HK-2 (cell line): ENCODE results near the gene TMEM163.
A peak's percentile ranks its signal among the peaks of the same experiment; 100 is the strongest.
"Not testable (repeated sequence)": the region's sequence is repeated elsewhere in the genome, so short reads cannot be mapped to it uniquely, and the experiment has no call there.

ENCODE experiments used
- DNase-seq: peaks from one replicate; pipeline ENCODE4 v3.0.0-alpha.2; 2018; ENCODE audit not compliant: unreplicated experiment

TMEM163 gene

DNA sequence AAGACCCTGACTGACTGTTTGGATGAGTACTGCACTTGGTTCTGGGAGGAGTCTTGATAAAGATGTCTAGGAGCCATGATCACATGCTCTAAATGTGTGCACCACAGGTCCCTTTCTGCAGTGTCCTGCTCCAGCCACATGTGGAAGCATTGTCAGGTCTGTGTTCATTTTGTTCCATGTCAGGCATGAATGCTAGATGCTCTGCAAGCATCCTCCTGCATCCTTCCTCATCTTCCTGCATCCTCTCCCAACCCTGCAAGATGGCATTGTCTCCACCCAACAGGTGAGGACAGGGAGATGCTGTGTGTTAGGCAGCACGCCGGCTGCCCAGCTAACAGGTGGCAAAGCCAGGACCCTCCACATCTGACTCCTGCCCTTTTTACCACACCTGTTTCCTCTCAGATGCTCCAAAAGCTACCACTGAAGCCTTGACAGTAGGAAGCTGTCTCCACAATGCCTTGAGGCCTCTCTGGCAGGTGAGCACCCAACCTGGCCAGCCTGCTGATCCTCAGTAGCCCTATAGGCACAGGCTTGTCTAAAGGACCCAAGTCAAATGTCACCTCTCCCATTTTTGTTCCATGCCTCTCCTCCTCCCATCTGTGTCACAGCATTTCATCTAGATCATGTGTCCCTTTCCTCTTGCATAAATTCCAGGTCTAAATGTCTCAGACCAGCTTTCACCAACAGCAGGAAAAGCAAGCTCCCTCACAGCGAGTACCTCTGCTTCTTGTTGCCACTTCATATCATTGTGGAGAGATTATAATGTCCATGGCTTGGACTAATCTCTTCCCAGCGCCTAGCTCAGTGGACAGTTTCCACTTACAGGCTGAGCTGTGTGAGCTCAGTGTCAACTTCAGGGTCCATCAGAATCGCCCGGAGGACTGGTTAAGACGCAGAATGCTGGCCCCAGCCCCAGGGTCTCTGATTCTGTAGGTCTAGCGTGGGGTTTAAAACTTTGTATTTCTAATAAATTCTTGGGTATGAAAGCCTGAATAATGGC lies 55.0 kb downstream of the TMEM163 start:
- DNase-seq: no peak

DNA sequence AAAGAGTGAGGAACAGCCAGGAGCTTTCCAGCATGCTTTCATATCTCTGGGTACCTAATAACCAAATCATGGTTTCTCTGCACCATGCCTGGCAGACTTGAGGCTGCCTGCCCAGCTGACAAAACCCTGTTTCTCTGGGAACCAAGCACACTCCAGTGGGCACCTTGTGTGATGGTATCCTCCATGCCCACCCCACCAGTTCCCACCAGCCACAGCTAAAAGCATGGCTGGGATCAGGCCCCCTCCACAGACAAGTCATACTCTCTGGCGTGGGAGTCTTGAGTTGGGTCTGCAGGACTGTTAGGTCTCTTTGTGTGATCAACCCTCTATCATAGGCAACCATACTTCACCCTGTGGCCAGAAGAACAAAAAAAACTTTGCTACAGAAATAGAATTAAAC lies 56.0 kb downstream of the TMEM163 start:
- no peak for DNase-seq

DNA sequence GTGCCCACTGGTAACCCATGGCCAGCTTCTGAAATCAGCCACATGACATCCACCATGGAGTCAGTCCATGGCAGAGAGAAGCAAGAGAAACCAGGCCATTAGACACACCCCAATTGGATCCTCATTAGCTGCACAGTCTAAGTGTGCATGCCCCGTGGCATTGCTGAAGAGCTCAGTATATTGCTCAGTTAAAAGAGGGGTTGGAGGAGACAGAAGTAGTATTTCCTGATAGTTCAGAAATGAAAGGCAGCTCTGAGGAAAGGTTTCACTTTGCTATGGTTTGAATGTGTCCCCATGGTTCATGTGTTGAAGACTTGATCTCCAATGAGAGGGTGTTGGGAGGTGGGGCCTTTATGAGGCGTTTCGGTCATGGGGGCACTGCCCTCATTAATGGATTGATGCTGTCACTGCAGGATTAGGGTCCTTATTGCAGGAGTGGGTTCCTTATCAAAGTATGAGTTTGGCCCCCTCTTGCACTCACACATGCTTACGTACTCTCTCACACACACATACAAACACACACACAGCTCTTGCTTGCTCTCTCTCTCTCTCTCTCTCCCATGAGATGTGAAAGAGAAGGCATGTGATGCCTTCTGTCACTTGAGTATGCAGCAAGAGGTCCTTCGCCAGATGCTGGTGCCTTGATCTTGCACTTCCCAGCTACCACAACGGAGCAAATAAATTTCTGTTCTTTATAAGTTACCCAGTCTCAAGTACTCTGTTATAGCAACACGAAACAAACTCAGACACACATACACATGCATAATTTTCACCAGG lies 58.0 kb downstream of the TMEM163 start:
- DNase-seq: no peak

DNA sequence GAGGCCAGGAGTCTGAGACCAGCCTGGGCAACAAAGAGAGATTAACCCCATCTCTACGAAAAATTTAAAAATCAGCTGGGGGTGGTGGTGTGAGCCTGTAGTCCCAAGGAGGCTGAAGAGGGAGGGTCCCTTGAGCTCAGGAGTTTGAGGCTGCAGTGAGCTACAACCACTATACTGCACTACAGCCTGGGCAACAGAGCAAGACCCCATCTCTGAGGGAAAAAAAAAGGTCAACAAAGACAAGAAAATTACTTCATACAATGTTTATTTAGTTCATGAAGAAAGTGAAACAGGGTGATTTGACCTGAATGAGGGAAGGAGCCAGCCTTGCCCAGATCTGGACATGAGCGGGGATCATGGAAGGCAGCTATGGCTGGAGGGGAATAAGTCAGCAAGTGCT lies 59.1 kb downstream of the TMEM163 start:
- DNase-seq: no peak

DNA sequence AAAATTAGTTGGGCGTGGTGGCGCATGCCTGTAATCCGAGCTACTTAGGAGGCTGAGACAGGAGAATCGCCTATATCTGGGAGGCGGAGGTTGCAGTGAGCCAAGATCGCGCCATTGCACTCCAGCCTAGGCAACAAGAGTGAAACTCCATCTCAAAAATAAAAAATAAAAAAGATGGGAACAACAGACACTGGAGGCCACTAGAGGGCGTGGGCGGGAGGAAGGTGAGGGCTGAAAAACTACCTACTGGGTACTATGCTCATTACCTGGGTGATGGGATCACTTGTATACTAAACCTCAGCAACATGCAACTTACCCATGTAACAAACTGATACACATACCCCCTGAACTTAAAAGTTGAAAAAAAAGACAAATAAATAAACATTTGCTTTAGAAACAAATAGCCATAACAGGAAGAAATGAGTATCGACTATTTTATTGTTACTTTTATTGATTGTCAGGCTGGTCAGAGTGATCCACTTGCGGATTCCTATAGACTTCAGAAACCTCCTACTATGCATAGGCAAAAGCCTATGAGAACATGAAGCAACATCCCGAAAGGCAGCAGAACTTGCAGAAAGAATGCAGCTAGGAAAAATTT lies 61.0 kb downstream of the TMEM163 start:
- DNase-seq: peak; percentile 14

DNA sequence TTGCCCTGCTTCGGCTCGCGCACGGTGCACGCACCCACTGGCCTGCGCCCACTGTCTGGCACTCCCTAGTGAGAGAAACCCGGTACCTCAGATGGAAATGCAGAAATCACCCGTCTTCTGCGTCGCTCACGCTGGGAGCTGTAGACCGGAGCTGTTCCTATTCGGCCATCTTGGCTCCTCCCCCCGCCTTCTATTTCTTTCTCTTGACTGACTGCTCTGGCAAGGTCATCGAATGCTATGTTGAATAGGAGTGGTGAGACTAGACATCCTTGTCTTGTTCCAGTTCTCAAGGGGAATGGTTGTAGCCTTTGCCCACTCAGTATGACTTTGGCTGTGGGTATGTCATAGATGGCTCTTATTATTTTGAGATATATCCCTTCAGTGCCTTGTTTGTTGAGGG lies 62.4 kb downstream of the TMEM163 start:
- not testable (repeated sequence) for DNase-seq

DNA sequence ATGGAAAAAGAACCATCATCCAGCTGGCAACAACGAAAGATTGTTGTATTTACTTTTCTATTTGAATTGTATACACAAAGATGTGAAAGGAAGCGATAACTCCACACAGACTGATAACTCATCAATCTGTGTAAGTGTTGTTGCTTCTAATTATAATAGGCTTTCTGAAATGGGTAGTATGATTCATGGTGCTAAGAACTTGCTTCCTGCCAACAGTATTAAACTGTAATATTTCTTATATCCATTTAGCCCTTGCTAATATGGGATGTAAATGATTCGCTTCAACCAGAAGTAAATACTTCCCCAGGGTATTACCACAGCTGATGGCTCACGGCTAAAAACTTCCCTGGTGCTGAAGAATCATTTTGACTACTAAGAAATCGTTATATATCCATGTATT lies 70.2 kb downstream of the TMEM163 start:
- no peak for DNase-seq

DNA sequence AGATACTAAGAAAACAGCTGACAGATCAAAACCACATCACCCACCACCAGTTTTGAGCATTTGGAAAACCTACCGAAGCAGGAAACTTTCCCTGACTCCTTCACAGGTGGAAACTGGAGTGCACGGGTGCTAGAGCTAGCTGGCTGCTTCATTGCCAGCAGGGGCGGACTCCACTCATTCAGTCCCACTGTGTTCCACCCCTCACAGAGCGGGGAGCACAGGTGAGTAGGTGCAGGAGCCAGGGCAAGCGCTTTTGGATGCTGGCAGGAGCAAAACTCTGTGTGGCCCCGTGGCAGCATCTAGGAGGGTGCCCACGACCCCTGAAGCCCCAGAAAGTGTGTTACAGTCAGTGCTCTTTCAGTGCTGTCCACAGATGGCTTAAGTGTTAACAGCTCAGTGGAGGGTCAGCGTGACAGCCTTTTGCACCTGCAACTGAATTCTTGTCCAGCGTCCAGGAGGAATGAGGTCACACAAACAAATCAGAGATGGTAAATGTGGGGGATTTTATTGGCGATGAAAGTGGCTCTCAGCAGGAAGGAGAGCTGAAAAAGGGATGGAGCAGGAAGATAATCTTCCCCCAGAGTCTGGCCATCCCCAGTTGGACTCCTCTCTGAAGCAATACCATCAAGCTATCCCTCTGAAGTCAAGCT lies 71.1 kb downstream of the TMEM163 start:
- no peak for DNase-seq

DNA sequence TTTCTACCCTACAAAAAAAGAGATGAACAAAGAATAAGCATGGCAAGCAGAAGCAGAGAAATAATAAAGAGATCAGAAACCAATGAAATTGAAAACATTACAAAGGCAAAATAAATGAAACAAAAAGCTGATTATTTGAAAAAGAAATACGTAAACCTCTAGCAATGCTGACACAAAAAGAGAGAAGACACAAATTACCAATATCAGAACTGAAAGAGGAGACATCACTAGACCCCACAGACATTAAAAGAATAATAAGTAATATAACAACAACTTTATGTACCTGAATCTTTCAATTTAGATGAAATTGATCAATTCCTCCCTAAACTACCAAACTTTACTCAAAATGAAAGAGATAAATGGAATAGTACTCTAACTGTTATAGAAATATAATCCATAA lies 75.9 kb downstream of the TMEM163 start:
- DNase-seq: no peak

DNA sequence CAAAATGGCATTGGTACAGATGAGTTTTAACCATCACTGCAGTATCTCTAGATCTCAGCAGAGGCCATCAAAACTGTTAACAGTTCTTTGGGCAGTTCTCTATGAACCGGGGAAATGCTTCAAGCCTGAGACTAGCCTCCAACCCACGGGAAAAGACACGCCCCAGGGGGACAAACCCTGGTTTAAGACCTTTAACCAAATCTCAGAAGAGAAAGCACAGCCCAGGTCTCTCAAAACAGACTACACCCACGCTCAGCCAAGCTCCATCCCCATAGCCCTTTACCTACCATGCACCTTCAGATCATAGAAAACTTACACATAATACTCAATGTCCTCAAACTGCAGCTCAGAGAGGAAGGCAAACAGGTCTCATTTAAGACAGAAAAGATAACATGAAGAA lies 78.3 kb downstream of the TMEM163 start:
- no peak for DNase-seq

DNA sequence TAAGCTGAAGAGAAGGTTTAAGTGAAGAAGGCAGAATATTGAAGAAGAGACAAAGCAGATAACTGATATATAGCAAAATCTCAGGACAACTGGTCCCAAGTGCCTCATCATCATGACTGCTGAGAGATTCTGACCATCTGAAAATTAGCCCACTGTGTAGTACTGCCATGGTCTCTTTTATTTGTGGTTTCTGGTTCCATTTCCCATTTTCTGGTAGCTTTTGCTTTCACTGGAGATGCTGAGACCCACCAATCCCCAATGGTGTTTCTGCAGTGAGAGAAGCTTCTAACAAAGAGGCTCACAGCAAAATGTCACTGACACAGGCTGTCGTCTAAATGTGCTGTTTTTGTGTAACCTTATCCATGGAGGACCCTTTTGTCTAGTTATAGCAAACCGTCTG lies 79.5 kb downstream of the TMEM163 start:
- DNase-seq: no peak

DNA sequence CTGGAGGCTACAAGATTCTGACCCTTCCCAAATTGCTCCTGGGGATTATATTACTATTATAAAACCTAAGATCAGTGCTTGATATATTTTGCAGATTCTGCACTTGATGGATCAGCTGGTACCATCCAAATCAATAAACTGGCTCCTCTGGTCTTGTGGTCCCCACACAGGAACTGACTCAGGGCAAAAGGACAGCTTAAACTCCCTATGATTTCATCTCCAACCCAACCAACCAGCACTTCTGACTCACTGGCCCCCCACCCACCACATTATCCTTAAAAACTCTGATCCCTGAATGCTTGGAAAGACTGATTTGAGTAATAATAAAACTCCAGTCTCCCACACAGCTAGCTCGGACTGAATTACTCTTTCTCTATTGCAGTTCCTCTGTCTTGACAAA lies 82.1 kb downstream of the TMEM163 start:
- DNase-seq: no peak

DNA sequence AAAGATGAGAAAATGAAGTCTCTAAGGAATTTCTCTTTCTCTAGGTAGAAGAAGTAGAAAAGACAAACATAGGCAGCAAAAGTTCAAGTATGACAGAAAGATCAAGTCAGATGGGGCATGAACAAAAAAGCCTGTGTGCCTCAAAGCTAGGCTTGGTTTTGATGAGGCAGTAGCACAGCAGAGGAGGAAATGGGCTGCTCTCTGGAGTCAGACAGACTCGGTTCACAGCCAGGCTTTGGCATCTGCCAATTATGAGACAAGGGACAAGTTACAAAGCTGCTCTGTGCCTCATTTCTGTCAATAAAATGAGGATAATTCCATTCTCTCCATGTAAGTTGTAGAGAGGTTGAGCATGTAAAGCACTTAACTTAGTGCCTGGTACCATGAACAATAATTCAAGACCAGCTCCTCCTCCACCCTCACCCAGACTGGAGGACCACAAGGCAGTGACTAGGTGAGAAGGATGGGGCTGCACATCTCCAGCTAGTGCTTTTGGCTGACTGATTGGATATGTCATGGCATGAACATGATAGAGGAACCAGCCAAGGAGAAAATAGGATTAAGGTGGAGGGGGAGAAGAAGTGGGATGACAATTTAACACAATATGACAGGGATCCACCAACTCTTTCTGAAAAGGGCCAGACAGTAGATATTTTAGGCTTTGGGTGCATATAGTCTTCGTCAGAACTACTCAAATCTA lies 84.6 kb downstream of the TMEM163 start:
- DNase-seq: no peak

DNA sequence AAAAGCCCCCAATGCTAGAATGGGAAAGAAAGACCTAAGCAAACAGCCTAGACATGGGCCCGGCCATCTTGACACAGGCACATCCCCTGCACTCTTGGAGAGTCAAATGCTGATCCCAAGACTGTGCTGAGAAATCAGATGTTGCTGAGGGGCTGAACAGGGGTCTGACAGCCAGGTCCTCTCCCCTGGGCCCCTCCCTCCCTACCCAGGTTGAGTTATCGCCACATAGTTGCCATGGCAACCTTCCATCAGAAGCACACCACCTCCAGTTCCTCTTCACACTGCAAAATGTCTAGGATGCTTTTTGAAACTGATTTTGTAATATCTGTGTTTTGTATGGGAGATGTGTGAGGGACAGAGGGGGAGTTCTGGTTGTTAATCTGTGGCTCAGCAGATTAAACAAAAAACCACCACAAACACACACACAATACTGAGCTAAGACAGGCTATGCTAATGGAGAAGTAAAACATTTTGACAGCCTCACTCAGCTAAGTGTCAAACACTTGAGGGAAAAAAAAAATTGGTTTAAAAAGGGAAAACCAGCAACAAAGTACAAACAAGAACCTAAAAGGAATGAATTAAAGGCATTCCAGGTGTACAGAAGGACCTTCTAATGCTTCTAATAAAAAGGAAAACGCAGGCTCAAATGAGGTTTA lies 88.2 kb downstream of the TMEM163 start:
- DNase-seq: no peak

DNA sequence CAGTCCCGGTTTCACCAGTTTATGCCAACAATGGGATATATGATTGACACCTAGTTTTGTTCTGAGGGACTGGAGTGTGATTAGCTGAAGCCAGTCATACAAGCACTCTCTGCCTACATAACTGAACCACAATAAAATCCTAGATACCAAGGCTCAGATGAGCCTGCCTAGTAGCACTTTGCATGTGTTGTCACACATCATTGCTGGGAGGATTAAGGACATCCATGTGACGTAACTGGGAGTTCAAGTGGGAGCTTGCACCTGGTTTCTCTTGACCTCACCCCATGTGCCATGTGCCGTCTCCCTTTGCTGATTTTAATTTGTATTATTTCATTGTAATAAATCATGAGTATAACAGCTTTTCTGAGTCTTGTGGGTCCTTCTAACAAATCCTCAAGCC lies 90.3 kb downstream of the TMEM163 start:
- no peak for DNase-seq

DNA sequence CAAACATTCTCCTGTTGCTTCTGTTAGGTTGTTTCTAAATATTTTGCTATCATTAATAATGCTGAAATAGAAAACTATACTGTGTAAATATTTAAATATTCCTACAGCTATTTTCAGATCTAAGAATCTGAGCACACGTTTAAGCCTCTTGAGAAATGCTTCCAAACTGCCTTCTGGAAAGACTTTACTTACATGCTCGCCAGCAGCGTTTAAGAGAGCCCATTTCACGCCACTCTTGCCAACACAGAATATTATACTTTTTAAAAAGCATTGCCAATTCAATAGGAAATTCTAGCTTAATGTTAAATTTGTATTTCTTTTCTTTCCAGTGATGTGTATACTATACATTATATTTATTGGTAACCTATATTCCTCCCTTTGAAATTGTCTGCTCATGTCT lies 92.0 kb downstream of the TMEM163 start:
- DNase-seq: no peak

DNA sequence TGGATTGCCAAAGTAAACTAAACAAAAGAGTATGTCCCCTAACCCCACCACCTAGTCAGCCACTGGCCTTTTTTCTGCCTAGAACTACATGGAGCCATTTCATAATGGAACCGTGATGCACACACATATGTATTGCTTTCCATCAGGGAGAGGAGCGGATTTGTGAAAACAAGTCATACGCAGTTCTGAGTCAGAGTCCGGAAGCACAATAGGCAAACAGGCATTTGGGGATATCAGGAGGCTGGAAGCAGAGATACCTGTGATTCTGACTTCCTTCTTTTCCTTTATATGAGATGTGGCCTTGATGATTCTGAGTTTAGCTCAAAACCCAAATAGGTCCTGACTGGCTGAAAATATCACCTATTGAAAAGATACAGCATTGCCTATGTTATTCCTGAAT lies 93.5 kb downstream of the TMEM163 start:
- no peak for DNase-seq

DNA sequence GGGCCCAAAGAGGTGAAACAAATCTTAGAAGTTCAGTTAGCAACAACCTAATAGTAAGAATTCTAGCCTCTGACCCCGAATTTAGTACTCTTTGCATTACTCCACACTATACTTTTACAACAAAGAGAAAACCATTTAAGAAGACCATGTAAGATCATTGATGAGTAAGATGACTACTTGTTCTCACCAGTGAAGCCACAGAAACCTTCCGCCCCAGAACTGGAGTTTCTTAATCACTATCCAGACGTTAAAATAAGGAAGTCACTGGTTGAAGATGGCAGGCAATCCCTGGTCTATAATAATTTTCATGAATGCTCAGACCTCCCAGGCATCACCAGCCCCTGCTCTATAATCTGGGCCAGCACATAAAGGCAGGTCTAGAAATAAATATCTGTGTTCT lies 95.0 kb downstream of the TMEM163 start:
- DNase-seq: no peak

DNA sequence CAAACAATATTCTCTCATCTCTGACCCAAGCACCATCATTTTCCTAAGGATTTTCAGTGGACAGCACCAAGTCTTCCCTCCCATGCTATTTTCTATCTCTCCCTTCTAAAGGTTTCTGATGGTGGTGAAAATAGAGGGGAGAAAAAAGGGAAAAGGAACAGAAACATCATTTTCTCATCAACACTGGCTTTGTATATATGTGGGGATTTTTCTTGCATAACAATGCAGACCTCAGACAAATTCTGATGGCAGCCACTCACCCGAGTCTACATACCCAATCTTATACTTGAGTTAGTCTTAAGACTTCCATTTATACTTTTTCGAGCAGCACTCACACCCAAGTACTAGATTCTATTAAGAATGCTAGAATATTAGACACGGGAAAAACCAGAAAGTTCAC lies 95.8 kb downstream of the TMEM163 start:
- no peak for DNase-seq

DNA sequence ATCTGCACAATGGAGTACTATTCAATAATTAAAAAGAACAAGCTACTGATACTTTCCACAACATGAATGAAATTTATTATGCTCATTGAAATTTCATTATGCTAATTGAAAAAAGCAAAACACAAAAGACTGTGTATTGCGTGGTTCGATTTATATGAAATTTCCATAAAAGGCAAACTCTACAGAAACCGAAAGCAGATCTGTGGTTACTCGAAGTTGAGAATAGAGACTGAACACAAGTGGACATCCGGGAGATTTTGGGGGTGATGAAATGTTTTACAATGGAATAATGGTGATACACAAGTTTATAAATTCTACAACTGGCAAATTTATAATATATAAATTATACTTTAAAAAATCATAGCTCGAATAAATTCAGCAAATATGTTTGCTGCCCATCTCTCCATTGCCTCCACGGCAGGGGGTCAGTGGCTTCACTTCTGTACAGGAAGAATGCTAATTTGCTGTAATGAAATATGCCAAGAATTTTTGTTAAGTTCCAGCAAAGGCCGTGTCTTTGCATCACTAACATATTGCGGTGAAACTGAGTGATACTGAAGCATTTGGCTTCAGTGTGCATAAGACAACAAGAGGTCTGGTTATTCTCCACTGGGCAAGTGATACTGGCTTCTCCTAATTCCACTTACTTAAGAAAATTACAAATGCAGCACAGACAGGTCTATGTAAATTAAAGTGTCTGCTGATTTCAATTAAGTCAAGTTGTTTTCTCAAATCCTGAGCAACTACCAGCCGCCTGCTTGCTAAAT lies 96.7 kb downstream of the TMEM163 start:
- DNase-seq: no peak
